Right cardiac atrium (tissue), 5 donors: Measurements from ENCODE around the gene EEF1AKMT2. TPM values are rescaled to one million over a fixed set of nuclear protein-coding genes. Genes with fewer than 3 reads are reported as not detected.
A peak's percentile ranks its signal among the peaks of the same experiment; 100 is the strongest.

Experiments used
- ATAC-seq, 2 donors: fragments of 200-7000 bp; cut with Tn5 transposase; one replicate each; pipeline versions ENCODE4 v1.8.0 to v1.9.1; 2020; ENCODE audit warnings: moderate library complexity in 2 of 2, mild to moderate bottlenecking in 1 of 2
- DNase-seq, 3 donors: peaks; one replicate each; pipeline ENCODE4 v3.0.0-alpha.2; 2020
- H3K27ac ChIP-seq: one replicate; pipeline ENCODE4 v1.5.1; 2013; ENCODE audit warnings: mild to moderate bottlenecking, low read length, control low read depth, moderate library complexity
- H3K27me3 ChIP-seq: one replicate; pipeline ENCODE4 v1.6.1; 2013; ENCODE audit not compliant: control insufficient read depth, insufficient read depth
- H3K4me1 ChIP-seq: one replicate; pipeline ENCODE4 v1.6.1; 2013; ENCODE audit warnings: low read length; ENCODE audit not compliant: control insufficient read depth, insufficient read depth
- H3K4me3 ChIP-seq: one replicate; pipeline ENCODE4 v1.5.1; 2013; ENCODE audit warnings: low read length, control low read depth
- H3K9me3 ChIP-seq: one replicate; pipeline ENCODE4 v1.6.1; 2013; ENCODE audit warnings: low read length; ENCODE audit not compliant: control insufficient read depth
- WGBS: extraction: QIAGEN DNeasy Blood & Tissue Kit; methylation state at CpG from one replicate; pipeline ENCODE4 v1.1.7; 2013; 5-methylcytosine and 5-hydroxymethylcytosine counted together
- intact Hi-C, 4 donors: fragments of 100-400 bp; cut with DNase I; formaldehyde crosslinking; loops; one replicate each; pipeline versions ENCODE4 v1.11.0 to v1.14.0; 2022 to 2023
- polyA plus RNA-seq: library from polyadenylated mRNA; stranded (reverse); fragments of 200-250 nt; gene quantifications from one replicate; pipeline ENCODE4 v1.2.3, GENCODE V29; 2013
- total RNA-seq, 4 donors: library from RNA; stranded (reverse); fragmentation: NEBNext Ultra II Directional; extraction: Animal tissue kit (Norgen Biotek cat#: 25700); gene quantifications; one replicate each; pipeline ENCODE4 v1.2.1, GENCODE V29; 2021
- donor health status: healthy with polysubstance abuse.
- donor health status: DM: no; HTN: yes; CAD: no.
- donor health status: DM: no; HTN: no; CAD: no.
- donor health status: DM: no; HTN: yes; CAD: no; lungs with severe emphysema.
- donor health status: DM: yes; HTN: yes; CAD: no.

The EEF1AKMT2 gene
- total and polyA plus RNA-seq, 5 donors = 8.9 to 14.5 (median 11.5) TPM

DNA sequence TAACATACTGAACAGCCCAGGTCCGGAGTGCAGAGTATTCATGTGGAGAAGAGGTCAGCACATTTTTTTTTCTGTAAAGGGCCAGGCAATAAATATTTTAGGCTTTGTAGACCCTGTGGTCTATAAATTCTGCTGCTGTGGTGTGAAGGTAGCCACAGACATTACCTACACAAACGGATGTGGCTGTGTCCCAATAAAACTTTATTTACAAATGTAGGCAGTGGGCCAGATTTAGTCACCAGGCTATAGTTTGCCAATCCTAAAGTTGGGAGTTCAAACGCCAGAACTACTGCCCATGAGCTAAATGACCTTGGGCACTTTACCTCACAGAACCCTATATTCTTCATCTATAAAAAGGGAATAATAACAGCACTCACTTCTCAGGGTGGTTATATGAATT is 60.9 kb downstream of the EEF1AKMT2 start:
- intact Hi-C loops = loop anchor here in 3 of 4 donors (10.0 kb wide), 1 partner anchor 46 kb away; no protein-coding TSS in a partner anchor

GRCh38 chr10:124728830-124729661 is 62.6 kb downstream of the EEF1AKMT2 start:
- Histone ChIP-seq H3K4me3 (no peak overlapping the region), H3K9me3 (no peaks in the 10 kb centered on the region), H3K4me1 (peaks cover 63% of the 10 kb centered on the region), H3K27me3 (no peaks in the 10 kb centered on the region), H3K27ac (peak overlapping the region; percentile 86)
- intact Hi-C loops = no loop called here
- 54% methylated on average over 8 of the region's 8 CpGs for whole genome bisulfite sequencing
- DNase-seq = no peak
- ATAC-seq = peak in 1 of 2 donors; percentile 43

More for the DNA sequence above, 60.9 kb downstream of the EEF1AKMT2 start:
- H3K4me1 ChIP-seq = peaks cover 60% of the 10 kb centered on the region
- ATAC-seq (no peak), DNase-seq (no peak)
- H3K27ac ChIP-seq = no peak overlapping the region
- 87% methylated on average over 3 of the region's 3 CpGs for WGBS
- no peaks in the 10 kb centered on the region for H3K9me3 ChIP-seq
- H3K4me3 ChIP-seq = no peak overlapping the region
- no peaks in the 10 kb centered on the region for H3K27me3 ChIP-seq

DNA sequence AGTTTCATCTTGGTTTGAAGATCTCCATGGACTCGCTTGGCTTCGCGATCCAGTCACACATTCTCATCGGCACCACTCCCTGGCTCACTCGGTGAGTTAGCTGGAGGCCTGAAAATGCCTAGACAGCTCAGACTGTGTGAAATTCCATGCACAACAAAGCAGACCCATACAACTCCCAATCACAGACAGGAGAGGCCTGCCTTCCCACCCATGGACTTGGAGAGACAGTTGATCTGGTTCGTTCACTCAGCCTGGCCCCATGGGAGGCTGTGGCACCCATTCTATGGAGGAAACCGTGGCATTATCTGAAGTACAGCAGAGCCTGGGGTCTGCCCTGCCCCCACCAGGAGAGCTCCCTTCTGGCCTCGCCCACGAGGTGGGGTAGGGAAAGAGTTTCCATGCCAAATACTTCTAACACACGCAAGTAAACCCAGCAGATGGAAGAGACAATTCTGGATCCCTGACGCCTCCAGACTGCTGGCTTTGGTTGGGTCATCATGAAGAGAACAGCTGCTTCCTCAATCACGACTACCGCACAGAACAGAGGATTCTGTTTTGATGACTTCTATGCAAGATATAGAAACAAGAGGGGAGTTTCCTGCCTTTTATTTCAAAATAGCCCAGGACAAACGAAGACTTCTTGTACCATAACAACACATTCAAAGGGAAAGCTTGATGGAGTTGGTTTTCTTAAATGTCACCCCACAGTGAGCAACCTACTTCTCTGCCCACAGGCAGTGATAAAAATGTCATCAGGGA is 63.4 kb downstream of the EEF1AKMT2 start:
- Histone ChIP-seq H3K27ac (peak overlapping the region; percentile 86), H3K9me3 (no peaks in the 10 kb centered on the region), H3K27me3 (no peaks in the 10 kb centered on the region), H3K4me3 (no peak overlapping the region), H3K4me1 (peaks cover 60% of the 10 kb centered on the region)
- WGBS = 34% methylated on average over 14 of the region's 14 CpGs
- peak; percentile 30 to 57 for ATAC-seq
- peak in 2 of 3 donors; percentile 57 to 61 for DNase-seq
- intact Hi-C loops = no loop called here

- peaks cover 60% of the 10 kb centered on the region for H3K4me1 ChIP-seq
- H3K27me3 ChIP-seq = no peaks in the 10 kb centered on the region
- ATAC-seq (no peak), DNase-seq (no peak)
- no peaks in the 10 kb centered on the region for H3K9me3 ChIP-seq
- no peak overlapping the region for H3K4me3 ChIP-seq
- WGBS = 58% methylated on average over 6 of the region's 6 CpGs
- H3K27ac ChIP-seq = peak overlapping the region; percentile 40
- intact Hi-C loops = no loop called here
Observed at GRCh38 chr10:124727361-124727960, 64.2 kb downstream of the EEF1AKMT2 start.

GRCh38 chr10:124725791-124726190 is 65.9 kb downstream of the EEF1AKMT2 start:
- Histone ChIP-seq H3K4me3 (no peak overlapping the region), H3K27me3 (no peaks in the 10 kb centered on the region), H3K9me3 (no peaks in the 10 kb centered on the region), H3K27ac (no peak overlapping the region), H3K4me1 (peaks cover 56% of the 10 kb centered on the region)
- ATAC-seq (no peak), DNase-seq (no peak)
- 92% methylated on average over 7 of the region's 7 CpGs for WGBS
- intact Hi-C loops = no loop called here

- ATAC-seq = no peak
- Histone ChIP-seq H3K4me1 (peaks cover 53% of the 10 kb centered on the region), H3K4me3 (no peak overlapping the region), H3K27ac (peak overlapping the region; percentile 97), H3K9me3 (no peaks in the 10 kb centered on the region), H3K27me3 (no peaks in the 10 kb centered on the region)
- WGBS = 89% methylated on average over 9 of the region's 9 CpGs
- DNase-seq = peak in 1 of 3 donors; percentile 6
- intact Hi-C loops = no loop called here
Observed at GRCh38 chr10:124725171-124725631, 66.5 kb downstream of the EEF1AKMT2 start.

- peak in 1 of 2 donors; percentile 3 for ATAC-seq
- Histone ChIP-seq H3K4me1 (peaks cover 48% of the 10 kb centered on the region), H3K27ac (peak overlapping the region; percentile 97), H3K27me3 (no peaks in the 10 kb centered on the region), H3K4me3 (no peak overlapping the region), H3K9me3 (no peaks in the 10 kb centered on the region)
- 61% methylated on average over 20 of the region's 20 CpGs for WGBS
- peak in 2 of 3 donors; percentile 63 to 65 for DNase-seq
- intact Hi-C loops = loop anchor here in 1 of 4 donors (5.0 kb wide), 1 partner anchor 92 kb away; no protein-coding TSS in a partner anchor
Observed at GRCh38 chr10:124724279-124725027, 67.2 kb downstream of the EEF1AKMT2 start.

GRCh38 chr10:124723826-124724225 is 67.9 kb downstream of the EEF1AKMT2 start:
- intact Hi-C loops = loop anchor here in 1 of 4 donors (5.0 kb wide), 1 partner anchor 92 kb away; no protein-coding TSS in a partner anchor
- Histone ChIP-seq H3K9me3 (no peaks in the 10 kb centered on the region), H3K27ac (peak overlapping the region; percentile 97), H3K4me1 (peaks cover 47% of the 10 kb centered on the region), H3K27me3 (no peaks in the 10 kb centered on the region), H3K4me3 (no peak overlapping the region)
- WGBS = 36% methylated on average over 9 of the region's 9 CpGs
- no peak for DNase-seq
- no peak for ATAC-seq

GRCh38 chr10:124722798-124723783 is 68.6 kb downstream of the EEF1AKMT2 start:
- DNase-seq = peak; percentile 58 to 84 (median 84)
- H3K27ac ChIP-seq = peak overlapping the region; percentile 97
- WGBS = 22% methylated on average over 8 of the region's 8 CpGs
- ATAC-seq = peak; percentile 61 to 77
- H3K4me3 ChIP-seq = no peak overlapping the region
- H3K9me3 ChIP-seq = no peaks in the 10 kb centered on the region
- intact Hi-C loops = loop anchor here in 1 of 4 donors (5.0 kb wide), 1 partner anchor 91 kb away; no protein-coding TSS in a partner anchor
- no peaks in the 10 kb centered on the region for H3K27me3 ChIP-seq
- H3K4me1 ChIP-seq = peaks cover 48% of the 10 kb centered on the region
